ENCODE results near the gene ADAMTSL1.
A peak's percentile ranks its signal among the peaks of the same experiment; 100 is the strongest.

The ADAMTSL1 gene

GRCh38 chr9:18775241-18775640, 301.3 kb downstream of the ADAMTSL1 start (continued):
- TF ChIP-seq ZNF423 (tag by site-specific recombination; IDR thresholded peaks at IDR 0.05), result no peak
- no peak for TF ChIP-seq ZNF704 (tag by site-specific recombination; IDR thresholded peaks at IDR 0.05)
- no peak for TF ChIP-seq ZNF558 (tag by site-specific recombination; IDR thresholded peaks at IDR 0.05)
- no peak for TF ChIP-seq KLF7 (tag by site-specific recombination; IDR thresholded peaks at IDR 0.05; ENCODE audit: borderline replicate concordance)
- TF ChIP-seq ZNF600 (tag by site-specific recombination; IDR thresholded peaks at IDR 0.05), result no peak
- no peak for TF ChIP-seq EGR2 (tag by site-specific recombination; IDR thresholded peaks at IDR 0.05; ENCODE audit: low read depth)
- no peak for TF ChIP-seq ZNF341 (tag by site-specific recombination; IDR thresholded peaks at IDR 0.05; ENCODE audit: low read depth)
- no peak for TF ChIP-seq ZNF626 (tag by site-specific recombination; IDR thresholded peaks at IDR 0.05)

GRCh38 chr9:18775930-18776329, 302.0 kb downstream of the ADAMTSL1 start:
- CTCF ChIA-PET, result no interaction called here
- TF ChIP-seq ZNF423 (tag by site-specific recombination; IDR thresholded peaks at IDR 0.05) (no peak), ZIC2 (tag by site-specific recombination; IDR thresholded peaks at IDR 0.05) (peak; percentile 45; the same call in 1 of the 2 replicates), GLIS1 (tag by site-specific recombination; IDR thresholded peaks at IDR 0.05) (peak; percentile 60), ZNF10 (tag by site-specific recombination; IDR thresholded peaks at IDR 0.05) (no peak)
- POLR2A ChIA-PET, result no interaction called here
- Histone ChIP-seq H3K36me3 (ENCODE audit: control insufficient read depth in 2 of 2, insufficient read depth in 1 of 2, low read length in 2 of 2) (no peaks in the 10 kb centered on the region), H3K9me3 (ENCODE audit: control insufficient read depth, insufficient read depth, low read depth, low read length) (no peaks in the 10 kb centered on the region), H3K4me3 (ENCODE audit: low read depth, low read length) (no peak overlapping the region), H3K27ac (ENCODE audit: extremely low read depth, low read depth, low read length) (no peak overlapping the region), H3K4me1 (ENCODE audit: control insufficient read depth, insufficient read depth, low read length) (no peaks in the 10 kb centered on the region)

GRCh38 chr9:18776836-18777820, 303.2 kb downstream of the ADAMTSL1 start:
- POLR2A ChIA-PET, result no interaction called here
- H3K36me3 ChIP-seq (ENCODE audit: control insufficient read depth in 2 of 2, insufficient read depth in 1 of 2, low read length in 2 of 2), result no peaks in the 10 kb centered on the region
- no peaks in the 10 kb centered on the region for H3K9me3 ChIP-seq (ENCODE audit: control insufficient read depth, insufficient read depth, low read depth, low read length)
- no peaks in the 10 kb centered on the region for H3K4me1 ChIP-seq (ENCODE audit: control insufficient read depth, insufficient read depth, low read length)
- H3K4me3 ChIP-seq (ENCODE audit: low read depth, low read length), result no peak overlapping the region
- CTCF ChIA-PET, result interaction anchor here (0.6 to 3.1 kb wide), 2 partner anchors 13 to 370 kb away, joined by 3 to 11 read pairs; no protein-coding TSS in a partner anchor
- no peak overlapping the region for H3K27ac ChIP-seq (ENCODE audit: extremely low read depth, low read depth, low read length)
- TF ChIP-seq ZSCAN18 (tag by site-specific recombination; IDR thresholded peaks at IDR 0.05) (no peak), KLF10 (tag by site-specific recombination; IDR thresholded peaks at IDR 0.05) (no peak), ZNF514 (tag by site-specific recombination; IDR thresholded peaks at IDR 0.05) (no peak), ZNF530 (tag by site-specific recombination; IDR thresholded peaks at IDR 0.05; ENCODE audit: low read depth) (no peak), ZNF202 (tag by site-specific recombination; IDR thresholded peaks at IDR 0.05; ENCODE audit: borderline replicate concordance) (no peak), ZNF2 (tag by site-specific recombination; IDR thresholded peaks at IDR 0.05) (no peak), KLF8 (tag by site-specific recombination; IDR thresholded peaks at IDR 0.05) (no peak), ZNF18 (tag by site-specific recombination; IDR thresholded peaks at IDR 0.05) (no peak), ZNF169 (tag by site-specific recombination; IDR thresholded peaks at IDR 0.05) (no peak), ZNF623 (tag by site-specific recombination; IDR thresholded peaks at IDR 0.05) (no peak), ZNF175 (tag by site-specific recombination; IDR thresholded peaks at IDR 0.05) (no peak), AEBP2 (tag by site-specific recombination; IDR thresholded peaks at IDR 0.05; ENCODE audit: borderline replicate concordance) (no peak), ZNF549 (tag by site-specific recombination; IDR thresholded peaks at IDR 0.05) (no peak), PRDM4 (tag by site-specific recombination; IDR thresholded peaks at IDR 0.05) (no peak)
